HG03135 (cell line): ENCODE results near the gene AASDH.
A peak's percentile ranks its signal among the peaks of the same experiment; 100 is the strongest.

Experiments
- ATAC-seq: cut with Tn5 transposase; IDR thresholded peaks from one replicate; pipeline ENCODE4 v1.9.1; 2021; ENCODE audit warnings: mild to moderate bottlenecking, moderate library complexity; ENCODE audit not compliant: unreplicated experiment

The AASDH gene, protein sequence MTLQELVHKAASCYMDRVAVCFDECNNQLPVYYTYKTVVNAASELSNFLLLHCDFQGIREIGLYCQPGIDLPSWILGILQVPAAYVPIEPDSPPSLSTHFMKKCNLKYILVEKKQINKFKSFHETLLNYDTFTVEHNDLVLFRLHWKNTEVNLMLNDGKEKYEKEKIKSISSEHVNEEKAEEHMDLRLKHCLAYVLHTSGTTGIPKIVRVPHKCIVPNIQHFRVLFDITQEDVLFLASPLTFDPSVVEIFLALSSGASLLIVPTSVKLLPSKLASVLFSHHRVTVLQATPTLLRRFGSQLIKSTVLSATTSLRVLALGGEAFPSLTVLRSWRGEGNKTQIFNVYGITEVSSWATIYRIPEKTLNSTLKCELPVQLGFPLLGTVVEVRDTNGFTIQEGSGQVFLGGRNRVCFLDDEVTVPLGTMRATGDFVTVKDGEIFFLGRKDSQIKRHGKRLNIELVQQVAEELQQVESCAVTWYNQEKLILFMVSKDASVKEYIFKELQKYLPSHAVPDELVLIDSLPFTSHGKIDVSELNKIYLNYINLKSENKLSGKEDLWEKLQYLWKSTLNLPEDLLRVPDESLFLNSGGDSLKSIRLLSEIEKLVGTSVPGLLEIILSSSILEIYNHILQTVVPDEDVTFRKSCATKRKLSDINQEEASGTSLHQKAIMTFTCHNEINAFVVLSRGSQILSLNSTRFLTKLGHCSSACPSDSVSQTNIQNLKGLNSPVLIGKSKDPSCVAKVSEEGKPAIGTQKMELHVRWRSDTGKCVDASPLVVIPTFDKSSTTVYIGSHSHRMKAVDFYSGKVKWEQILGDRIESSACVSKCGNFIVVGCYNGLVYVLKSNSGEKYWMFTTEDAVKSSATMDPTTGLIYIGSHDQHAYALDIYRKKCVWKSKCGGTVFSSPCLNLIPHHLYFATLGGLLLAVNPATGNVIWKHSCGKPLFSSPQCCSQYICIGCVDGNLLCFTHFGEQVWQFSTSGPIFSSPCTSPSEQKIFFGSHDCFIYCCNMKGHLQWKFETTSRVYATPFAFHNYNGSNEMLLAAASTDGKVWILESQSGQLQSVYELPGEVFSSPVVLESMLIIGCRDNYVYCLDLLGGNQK

DNA sequence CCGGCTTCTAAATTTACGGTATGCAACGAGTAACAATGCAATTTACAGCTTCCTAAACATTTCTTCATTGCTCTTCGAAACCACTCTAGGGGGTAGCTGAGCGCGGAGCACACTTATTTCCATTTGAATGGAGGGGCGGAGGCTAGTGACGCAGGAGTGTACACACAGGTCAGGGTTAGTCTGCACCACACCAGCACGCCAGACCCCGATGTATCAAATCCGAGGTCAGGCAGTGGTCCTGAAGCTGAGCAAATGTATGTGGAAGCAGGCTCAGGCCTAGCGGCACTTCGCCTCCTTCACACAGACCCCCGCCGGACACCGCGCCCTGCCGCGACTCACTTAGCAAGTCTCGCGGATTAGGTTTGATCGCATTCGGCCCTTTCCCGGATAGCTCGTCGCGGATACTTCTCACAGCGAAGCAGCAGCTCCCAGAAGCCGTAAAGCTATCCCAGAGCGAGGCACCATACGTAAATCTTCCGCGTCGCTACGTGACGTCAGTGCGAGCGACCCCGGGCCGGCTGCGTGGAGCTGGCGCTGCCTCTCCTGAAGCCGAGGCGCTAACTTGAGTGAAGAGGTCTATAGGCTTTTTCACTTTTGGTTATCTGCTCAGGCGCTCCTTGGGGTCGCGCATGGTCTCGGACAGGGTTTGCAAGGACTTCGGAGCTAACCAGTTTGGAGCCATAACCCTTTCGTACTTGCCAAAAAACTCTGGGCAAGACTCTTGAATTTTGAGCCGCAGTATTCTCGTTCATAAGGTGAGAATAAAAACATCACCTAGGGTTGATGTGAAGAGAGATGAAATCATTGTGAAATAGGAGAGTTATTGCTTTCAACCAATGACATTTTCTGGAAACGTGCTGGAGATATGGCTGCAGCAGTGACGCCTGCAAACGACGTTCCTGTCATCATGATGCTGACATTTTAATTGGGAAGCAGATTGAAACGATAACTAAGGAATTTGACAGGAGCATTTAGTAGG lies at the start of gene AASDH:
Gene AASDH (minus strand): TSS at position 469 of the 979 bp plus-strand sequence. CDS start 3,192 bp downstream, outside the sequence.
- ATAC-seq, result peak; percentile 95

- peak; percentile 80 for ATAC-seq
Observed at GRCh38 chr4:56435140-56435926, 48.0 kb upstream of the AASDH start, which contains the start of gene PPAT. PPAT (minus strand) TSS chr4:56435615; CDS start chr4:56435477, 138 bp downstream.

- peak; percentile 12 for ATAC-seq
Observed at GRCh38 chr4:56434599-56435139, 47.4 kb upstream of the AASDH start.

DNA sequence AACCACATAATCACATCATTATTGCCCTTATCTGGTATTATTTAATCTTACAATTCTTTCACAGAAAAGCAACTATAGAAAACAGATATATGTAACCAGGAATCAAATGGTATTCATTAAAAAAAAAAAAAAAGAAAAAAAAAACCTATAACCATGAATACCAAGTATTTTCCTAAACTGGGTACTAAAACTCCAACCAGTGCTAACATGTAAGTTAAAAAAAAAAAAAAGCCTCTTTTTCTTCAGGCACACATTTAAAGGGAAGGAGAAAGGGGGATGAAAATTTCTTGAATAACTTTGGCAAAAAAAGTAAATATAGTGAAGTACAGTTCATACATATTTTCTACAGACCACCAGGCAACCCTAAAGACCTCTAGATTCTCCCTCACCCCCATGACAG lies 46.0 kb upstream of the AASDH start:
- no peak for ATAC-seq

- no peak for ATAC-seq
Observed at GRCh38 chr4:56430203-56430602, 42.9 kb upstream of the AASDH start.

DNA sequence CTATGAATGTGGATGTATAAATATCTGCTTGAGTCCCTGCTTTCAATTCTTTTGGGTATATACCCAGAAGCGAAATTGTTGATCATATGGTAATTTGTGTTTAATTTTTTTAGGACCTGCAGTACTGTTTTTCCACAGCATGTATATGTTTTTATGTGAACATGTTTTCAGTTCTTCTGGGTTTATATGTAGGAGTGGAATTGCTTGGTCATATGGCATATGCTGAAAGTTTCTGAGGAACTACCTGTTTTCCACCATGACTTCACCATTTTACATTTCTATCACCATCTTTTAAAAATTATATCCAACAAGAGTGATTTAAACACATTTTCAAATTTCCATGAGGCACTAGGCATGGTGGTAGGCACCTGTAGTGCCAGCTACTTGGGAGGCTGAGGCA lies 39.9 kb upstream of the AASDH start:
- no peak for ATAC-seq

- ATAC-seq, result peak; percentile 96
Observed at GRCh38 chr4:56426273-56426672, 39.0 kb upstream of the AASDH start.

GRCh38 chr4:56425518-56425917 lies 38.2 kb upstream of the AASDH start:
- ATAC-seq, result no peak

DNA sequence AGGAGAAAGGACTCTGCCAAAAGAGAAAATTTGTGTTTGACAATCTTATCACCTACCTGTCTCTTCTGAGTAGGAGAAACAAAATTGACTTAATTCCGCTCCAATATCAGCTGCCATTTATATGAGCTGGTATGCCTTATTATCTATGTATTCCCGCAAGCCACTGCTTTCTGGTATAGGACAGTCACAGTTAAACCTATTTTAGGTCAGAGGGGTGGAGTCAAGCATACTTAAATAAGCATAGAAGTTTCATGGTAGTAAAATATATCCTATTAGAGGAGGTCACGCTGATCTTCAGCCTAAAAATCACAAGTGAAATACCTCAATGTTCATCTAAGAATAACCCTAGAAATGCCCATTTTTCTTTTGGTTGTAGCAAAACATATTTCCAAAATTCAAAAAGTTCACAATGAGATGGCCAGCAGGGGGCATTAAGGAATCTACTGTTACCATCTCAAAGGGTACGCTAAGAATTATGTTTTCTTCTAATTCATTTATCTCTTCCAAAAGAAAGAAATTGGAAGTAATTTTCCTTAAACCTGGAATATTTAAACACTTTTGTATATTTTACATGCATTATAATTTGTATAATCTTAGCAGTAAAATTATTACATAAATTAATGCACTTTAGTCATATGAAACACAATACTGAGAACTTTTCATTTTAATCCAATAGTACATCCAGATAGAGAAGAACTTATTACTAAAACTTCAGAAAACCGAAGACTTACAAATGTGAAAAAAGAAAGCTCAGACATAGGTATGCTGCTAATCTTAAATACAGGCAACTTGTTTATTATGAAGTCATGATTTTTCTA lies 37.6 kb upstream of the AASDH start:
- ATAC-seq, result no peak

DNA sequence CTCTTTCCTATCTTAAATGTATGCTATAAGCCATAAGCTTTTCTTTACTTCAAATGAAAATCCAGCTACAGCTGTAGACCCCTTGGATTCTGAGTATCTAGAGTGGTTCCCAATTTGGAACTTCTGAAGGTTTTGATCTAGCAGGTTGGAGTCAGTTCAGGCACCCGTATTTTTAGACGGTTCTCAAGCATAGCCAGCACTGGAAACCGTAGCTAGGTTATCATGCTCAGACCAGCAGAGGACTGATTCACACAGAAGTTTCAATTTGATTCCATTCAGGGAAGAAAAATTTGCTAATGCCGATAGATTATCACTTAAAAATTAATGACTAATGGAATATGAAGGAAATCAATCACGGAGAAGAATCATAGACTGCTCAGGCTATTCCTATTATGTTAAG lies 36.9 kb upstream of the AASDH start:
- ATAC-seq, result no peak

GRCh38 chr4:56417396-56417795 lies 30.1 kb upstream of the AASDH start:
- no peak for ATAC-seq

- no peak for ATAC-seq
Observed at GRCh38 chr4:56416349-56416748, 29.1 kb upstream of the AASDH start.

GRCh38 chr4:56414135-56414670 lies 26.9 kb upstream of the AASDH start:
- ATAC-seq, result no peak

- peak; percentile 64 for ATAC-seq
Observed at GRCh38 chr4:56410247-56411062, 23.2 kb upstream of the AASDH start.

DNA sequence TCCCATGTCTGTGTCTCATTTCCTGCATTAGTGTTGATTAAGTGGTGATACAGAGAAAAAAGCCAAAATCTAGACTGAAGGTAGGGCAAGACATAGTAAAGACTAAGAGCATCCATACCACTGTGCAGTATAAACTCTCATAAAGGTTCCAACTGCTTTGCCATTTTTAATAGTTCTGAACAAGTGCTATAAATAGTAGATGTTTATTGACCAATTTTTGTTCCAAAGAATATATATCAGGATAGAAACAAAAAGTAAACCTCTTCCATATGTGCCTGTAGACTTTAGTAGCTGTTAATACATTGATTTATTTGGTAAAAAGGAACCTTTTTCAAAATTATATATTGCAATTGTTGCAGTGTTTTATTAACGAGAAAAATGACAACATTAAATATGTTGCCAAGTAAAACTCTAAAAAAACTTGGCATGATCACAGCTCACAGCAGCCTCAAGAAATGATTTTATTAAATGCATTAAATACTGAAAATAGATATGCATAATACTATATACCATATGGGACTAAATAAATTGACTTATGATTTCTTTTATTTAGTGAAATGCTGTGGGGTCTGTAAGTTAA lies 22.3 kb upstream of the AASDH start:
- ATAC-seq, result no peak

GRCh38 chr4:56408978-56409377 lies 21.7 kb upstream of the AASDH start:
- no peak for ATAC-seq

DNA sequence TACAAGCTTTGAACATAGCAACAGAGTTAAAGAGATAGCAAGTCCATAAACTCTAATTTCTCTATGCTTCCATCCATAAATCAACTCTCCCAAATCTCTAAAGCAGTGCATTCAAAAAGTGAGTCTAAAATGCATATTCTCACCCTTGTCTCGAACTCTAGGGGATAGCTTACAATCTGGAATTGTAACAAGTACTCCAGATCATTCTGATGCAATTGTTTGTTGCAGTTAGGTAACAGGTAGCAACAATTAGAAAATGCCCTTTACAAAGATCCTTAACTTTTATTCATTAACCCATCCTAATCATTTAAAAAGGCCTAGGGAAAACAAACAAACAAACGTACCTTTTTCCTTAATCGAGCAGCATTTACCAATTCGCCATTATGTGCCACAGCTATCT lies 18.9 kb upstream of the AASDH start:
- ATAC-seq, result no peak
